Activated CD4-positive, alpha-beta T cell treated with anti-CD3 and anti-CD28 coated beads for 36 hours (primary cell): Measurements from ENCODE around the gene KCNIP4. TPM values are rescaled to one million over a fixed set of nuclear protein-coding genes. Genes with fewer than 3 reads are reported as not detected.

ENCODE experiments used
- ATAC-seq: fragments of 200-7000 bp; cut with Tn5 transposase; one replicate; pipeline ENCODE4 v1.10.0; 2021; ENCODE audit warnings: mild to moderate bottlenecking, moderate library complexity
- CTCF ChIA-PET: fragments of 350-600 bp; sonication (Branson Sonifier 250); formaldehyde crosslinking; loops from one replicate; lab custom pipeline; 2021; ENCODE audit warnings: antibody characterized with exemption; lab: Charles Lee
- POLR2A ChIA-PET: fragments of 350-600 bp; sonication (Branson Sonifier 250); formaldehyde crosslinking; loops from one replicate; lab custom pipeline; 2021; ENCODE audit warnings: antibody characterized with exemption, inconsistent platforms; lab: Charles Lee
- DNase-seq: peaks from one replicate; pipeline ENCODE4 v3.0.0-alpha.2; 2020
- H3K27ac Mint-ChIP-seq: one replicate; pipeline ENCODE4 v1.8.0; 2021; ENCODE audit warnings: mixed read lengths
- H3K27me3 Mint-ChIP-seq: one replicate; pipeline ENCODE4 v1.8.0; 2021; ENCODE audit warnings: mixed read lengths
- H3K36me3 Mint-ChIP-seq: one replicate; pipeline ENCODE4 v1.8.0; 2021; ENCODE audit warnings: low read depth, mixed read lengths
- H3K4me1 Mint-ChIP-seq: one replicate; pipeline ENCODE4 v1.8.0; 2021; ENCODE audit warnings: mixed read lengths
- H3K4me3 Mint-ChIP-seq: one replicate; pipeline ENCODE4 v1.8.0; 2021; ENCODE audit warnings: mild to moderate bottlenecking, moderate library complexity, mixed read lengths
- H3K9me3 Mint-ChIP-seq: one replicate; pipeline ENCODE4 v1.8.0; 2021; ENCODE audit warnings: low read depth, mixed read lengths
- intact Hi-C, 2 experiments: fragments of 100-400 bp; cut with DNase I in 1 of 2; cut with micrococcal nuclease in 1 of 2; formaldehyde crosslinking; loops; one replicate each; pipeline versions ENCODE4 v1.14.2 to v1.15.1; 2022 to 2024; cut with DNase I, micrococcal nuclease
- total RNA-seq, 2 experiments: library from RNA; stranded (reverse); gene quantifications; one replicate each; pipeline ENCODE4 v1.2.3, GENCODE V29; 2021

Gene KCNIP4
- total RNA-seq, 2 experiments from 2014 or later = not detected

GRCh38 chr4:20878806-20879205 is 1069.8 kb downstream of the KCNIP4 start:
- Mint-ChIP-seq H3K4me3 (no peak overlapping the region), H3K27me3 (no peaks in the 10 kb centered on the region), H3K4me1 (no peaks in the 10 kb centered on the region), H3K9me3 (peaks cover 2% of the 10 kb centered on the region), H3K27ac (no peak overlapping the region), H3K36me3 (no peaks in the 10 kb centered on the region)
- DNase-seq = no peak
- POLR2A ChIA-PET = no interaction called here
- ATAC-seq = no peak
- intact Hi-C loops = no loop called here
- CTCF ChIA-PET = no interaction called here

- ChIA-PET POLR2A (no interaction called here), CTCF (no interaction called here)
- H3K27ac Mint-ChIP-seq = no peak overlapping the region
- intact Hi-C loops = no loop called here
- no peaks in the 10 kb centered on the region for H3K36me3 Mint-ChIP-seq
- no peaks in the 10 kb centered on the region for H3K27me3 Mint-ChIP-seq
- no peak overlapping the region for H3K4me3 Mint-ChIP-seq
- DNase-seq (no peak), ATAC-seq (no peak)
- H3K4me1 Mint-ChIP-seq = peaks cover 2% of the 10 kb centered on the region
- H3K9me3 Mint-ChIP-seq = peaks cover 3% of the 10 kb centered on the region
These were observed 1078.1 kb downstream of the KCNIP4 start for GRCh38 chr4:20870436-20870835.

- POLR2A ChIA-PET = no interaction called here
- H3K9me3 Mint-ChIP-seq = peaks cover 5% of the 10 kb centered on the region
These were observed 1080.5 kb downstream of the KCNIP4 start for GRCh38 chr4:20868108-20868507.

GRCh38 chr4:20860878-20861277 is 1087.7 kb downstream of the KCNIP4 start:
- POLR2A ChIA-PET = no interaction called here
- intact Hi-C loops = no loop called here
- no peaks in the 10 kb centered on the region for H3K27me3 Mint-ChIP-seq
- peaks cover 10% of the 10 kb centered on the region for H3K9me3 Mint-ChIP-seq
- H3K4me1 Mint-ChIP-seq = peaks cover 4% of the 10 kb centered on the region
- DNase-seq (no peak), ATAC-seq (no peak)
- H3K27ac Mint-ChIP-seq = no peak overlapping the region
- no peak overlapping the region for H3K4me3 Mint-ChIP-seq
- CTCF ChIA-PET = interaction anchor here (0.6 to 0.7 kb wide), 2 partner anchors 13 to 199 kb away, joined by 3 read pairs; no protein-coding TSS in a partner anchor
- H3K36me3 Mint-ChIP-seq = no peaks in the 10 kb centered on the region

More at GRCh38 chr4:20868108-20868507, 1080.5 kb downstream of the KCNIP4 start:
- intact Hi-C loops = no loop called here
- ATAC-seq (no peak), DNase-seq (no peak)
- no peaks in the 10 kb centered on the region for H3K27me3 Mint-ChIP-seq
- CTCF ChIA-PET = interaction anchor here (0.7 kb wide), 1 partner anchor 13 kb away, joined by 3 read pairs; no protein-coding TSS in a partner anchor
- no peak overlapping the region for H3K4me3 Mint-ChIP-seq
- H3K27ac Mint-ChIP-seq = no peak overlapping the region
- H3K4me1 Mint-ChIP-seq = peaks cover 2% of the 10 kb centered on the region
- H3K36me3 Mint-ChIP-seq = no peaks in the 10 kb centered on the region

- ChIA-PET POLR2A (no interaction called here), CTCF (interaction anchor here (0.6 kb wide), 1 partner anchor 173 kb away, joined by 3 read pairs; no protein-coding TSS in a partner anchor)
- Mint-ChIP-seq H3K27ac (no peak overlapping the region), H3K4me3 (no peak overlapping the region), H3K4me1 (peaks cover 4% of the 10 kb centered on the region), H3K36me3 (no peaks in the 10 kb centered on the region), H3K27me3 (no peaks in the 10 kb centered on the region), H3K9me3 (peaks cover 12% of the 10 kb centered on the region)
- intact Hi-C loops = no loop called here
- ATAC-seq = no peak
- no peak for DNase-seq
These were observed 1089.3 kb downstream of the KCNIP4 start for GRCh38 chr4:20859097-20859781.

- H3K27ac Mint-ChIP-seq = no peak overlapping the region
- H3K4me1 Mint-ChIP-seq = peaks cover 4% of the 10 kb centered on the region
- H3K4me3 Mint-ChIP-seq = no peak overlapping the region
- H3K9me3 Mint-ChIP-seq = peaks cover 10% of the 10 kb centered on the region
- intact Hi-C loops = no loop called here
- ChIA-PET CTCF (no interaction called here), POLR2A (no interaction called here)
- no peak for DNase-seq
- no peak for ATAC-seq
- no peaks in the 10 kb centered on the region for H3K27me3 Mint-ChIP-seq
- H3K36me3 Mint-ChIP-seq = no peaks in the 10 kb centered on the region
These were observed 1091.5 kb downstream of the KCNIP4 start for GRCh38 chr4:20857081-20857480.

GRCh38 chr4:20847124-20847747 is 1101.3 kb downstream of the KCNIP4 start:
- CTCF ChIA-PET = no interaction called here
- no peak overlapping the region for H3K27ac Mint-ChIP-seq
- no peak overlapping the region for H3K4me3 Mint-ChIP-seq
- POLR2A ChIA-PET = no interaction called here
- no peaks in the 10 kb centered on the region for H3K4me1 Mint-ChIP-seq
- no peak for ATAC-seq
- peaks cover 3% of the 10 kb centered on the region for H3K27me3 Mint-ChIP-seq
- intact Hi-C loops = no loop called here
- peaks cover 7% of the 10 kb centered on the region for H3K9me3 Mint-ChIP-seq
- H3K36me3 Mint-ChIP-seq = no peaks in the 10 kb centered on the region
- DNase-seq = no peak

- no peaks in the 10 kb centered on the region for H3K9me3 Mint-ChIP-seq
- H3K27ac Mint-ChIP-seq = no peak overlapping the region
- ATAC-seq (no peak), DNase-seq (no peak)
- H3K4me3 Mint-ChIP-seq = no peak overlapping the region
- no peaks in the 10 kb centered on the region for H3K36me3 Mint-ChIP-seq
- CTCF ChIA-PET = no interaction called here
- POLR2A ChIA-PET = no interaction called here
- peaks cover 3% of the 10 kb centered on the region for H3K27me3 Mint-ChIP-seq
- intact Hi-C loops = no loop called here
- H3K4me1 Mint-ChIP-seq = no peaks in the 10 kb centered on the region
These were observed 1104.3 kb downstream of the KCNIP4 start for GRCh38 chr4:20844311-20844710.

GRCh38 chr4:20840648-20841190 is 1107.9 kb downstream of the KCNIP4 start:
- Mint-ChIP-seq H3K4me3 (no peak overlapping the region), H3K4me1 (no peaks in the 10 kb centered on the region), H3K27me3 (peaks cover 3% of the 10 kb centered on the region), H3K36me3 (no peaks in the 10 kb centered on the region), H3K9me3 (no peaks in the 10 kb centered on the region), H3K27ac (no peak overlapping the region)
- ATAC-seq = no peak
- DNase-seq = no peak
- POLR2A ChIA-PET = no interaction called here
- intact Hi-C loops = no loop called here
- CTCF ChIA-PET = no interaction called here

GRCh38 chr4:20839957-20840356 is 1108.6 kb downstream of the KCNIP4 start:
- ATAC-seq = no peak
- ChIA-PET POLR2A (no interaction called here), CTCF (no interaction called here)
- Mint-ChIP-seq H3K27ac (no peak overlapping the region), H3K27me3 (no peaks in the 10 kb centered on the region), H3K4me1 (no peaks in the 10 kb centered on the region), H3K4me3 (no peak overlapping the region), H3K36me3 (no peaks in the 10 kb centered on the region), H3K9me3 (no peaks in the 10 kb centered on the region)
- intact Hi-C loops = no loop called here
- no peak for DNase-seq

- Mint-ChIP-seq H3K9me3 (peaks cover 2% of the 10 kb centered on the region), H3K27me3 (no peaks in the 10 kb centered on the region), H3K4me1 (no peaks in the 10 kb centered on the region), H3K4me3 (no peak overlapping the region), H3K27ac (no peak overlapping the region), H3K36me3 (no peaks in the 10 kb centered on the region)
- CTCF ChIA-PET = no interaction called here
- POLR2A ChIA-PET = no interaction called here
- DNase-seq (no peak), ATAC-seq (no peak)
- intact Hi-C loops = no loop called here
These were observed 1110.1 kb downstream of the KCNIP4 start for GRCh38 chr4:20838476-20838875.

- POLR2A ChIA-PET = no interaction called here
- DNase-seq (no peak), ATAC-seq (no peak)
- Mint-ChIP-seq H3K4me3 (no peak overlapping the region), H3K36me3 (no peaks in the 10 kb centered on the region), H3K9me3 (peaks cover 2% of the 10 kb centered on the region), H3K4me1 (no peaks in the 10 kb centered on the region), H3K27ac (no peak overlapping the region), H3K27me3 (no peaks in the 10 kb centered on the region)
- CTCF ChIA-PET = no interaction called here
- intact Hi-C loops = no loop called here
These were observed 1115.7 kb downstream of the KCNIP4 start for GRCh38 chr4:20832826-20833225.
